ENCODE measurements around the gene LRRC42.

- TF ChIP-seq NFRKB (IDR thresholded peaks at IDR 0.05) (no peak), SP1 (IDR thresholded peaks at IDR 0.05) (no peak), FOXM1 (IDR thresholded peaks at IDR 0.05; ENCODE audit: borderline replicate concordance) (no peak), BHLHE40 (IDR thresholded peaks at IDR 0.05; ENCODE audit: borderline replicate concordance) (no peak), ELF4 (IDR thresholded peaks at IDR 0.05) (no peak), ZNF384 (IDR thresholded peaks at IDR 0.05) (no peak), FOXA1 (IDR thresholded peaks at IDR 0.05) (no peak)
Measured at GRCh38 chr1:53945433-53946251, 508 bp upstream of the LRRC42 start, which contains the start of gene IFT25.
